ENCODE results near the gene SREBF1. TPM values are rescaled to one million over a fixed set of nuclear protein-coding genes. Genes with fewer than 3 reads are reported as not detected.

Gene SREBF1
- total and polyA plus RNA-seq, 2 experiments from 2014 or later: 19.2 to 36.2 TPM

GRCh38 chr17:17774009-17774881, 62.5 kb downstream of the SREBF1 start:
- no peaks in the 10 kb centered on the region for H3K9me3 ChIP-seq (ENCODE audit: low read depth)
- no peaks in the 10 kb centered on the region for H3K4me1 ChIP-seq (ENCODE audit: insufficient read depth)
- in situ Hi-C loops (cut with MboI): no loop called here
- no peak overlapping the region for H3K4me2 ChIP-seq (ENCODE audit: unreplicated experiment)
- no peaks in the 10 kb centered on the region for H3K9me2 ChIP-seq (ENCODE audit: insufficient read depth)
- no peaks in the 10 kb centered on the region for H3K36me3 ChIP-seq (ENCODE audit: low read depth)
- DNase-seq: peak; percentile 62
- H2AFZ ChIP-seq: no peak overlapping the region
- WGBS, 2 experiments (ENCODE audit: low coverage in 1 of 2, low lambda C conversion rate in 2 of 2, missing lambda C conversion rate in 2 of 2): 59% methylated on average over 18 to 21 of the region's 21 CpGs
- TF ChIP-seq EZH2phosphoT487 (IDR thresholded peaks at IDR 0.05; ENCODE audit: insufficient read depth, low read depth) (no peak), EZH2 (IDR thresholded peaks at IDR 0.05; ENCODE audit: insufficient read depth, poor library complexity, severe bottlenecking) (no peak)
- H3K9ac ChIP-seq: peak overlapping the region; percentile 32; the same call in 1 of the 2 replicates
- H3K27me3 ChIP-seq (replicated peaks; ENCODE audit: insufficient read depth): no peaks in the 10 kb centered on the region
- H4K20me1 ChIP-seq (ENCODE audit: insufficient read depth): no peaks in the 10 kb centered on the region
- no peaks in the 10 kb centered on the region; the same call in 1 of the 2 replicates for H3F3A ChIP-seq (ENCODE audit: insufficient read depth)
- H3K27ac ChIP-seq: peak overlapping the region; percentile 33; the same call in 1 of the 2 replicates
- no peak overlapping the region for H3K4me3 ChIP-seq
- H3K79me2 ChIP-seq (ENCODE audit: insufficient read depth): peaks cover 31% of the 10 kb centered on the region

- no peaks in the 10 kb centered on the region for H3K4me1 ChIP-seq (ENCODE audit: insufficient read depth)
- DNase-seq: no peak
- H3K79me2 ChIP-seq (ENCODE audit: insufficient read depth): peaks cover 52% of the 10 kb centered on the region
- no peaks in the 10 kb centered on the region for H3K9me3 ChIP-seq (ENCODE audit: low read depth)
- no peaks in the 10 kb centered on the region for H3F3A ChIP-seq (ENCODE audit: insufficient read depth)
- no peak overlapping the region for H2AFZ ChIP-seq
- no peaks in the 10 kb centered on the region for H3K9me2 ChIP-seq (ENCODE audit: insufficient read depth)
- no peaks in the 10 kb centered on the region for H4K20me1 ChIP-seq (ENCODE audit: insufficient read depth)
- no peaks in the 10 kb centered on the region for H3K36me3 ChIP-seq (ENCODE audit: low read depth)
- in situ Hi-C loops (cut with MboI): no loop called here
- no peaks in the 10 kb centered on the region for H3K27me3 ChIP-seq (replicated peaks; ENCODE audit: insufficient read depth)
- WGBS, 2 experiments (ENCODE audit: low coverage in 1 of 2, low lambda C conversion rate in 2 of 2, missing lambda C conversion rate in 2 of 2): 73 to 84% methylated on average over 3 of the region's 3 CpGs
- H3K9ac ChIP-seq: no peak overlapping the region
- H3K4me2 ChIP-seq (ENCODE audit: unreplicated experiment): no peak overlapping the region
- TF ChIP-seq EZH2phosphoT487 (IDR thresholded peaks at IDR 0.05; ENCODE audit: insufficient read depth, low read depth) (no peak), EZH2 (IDR thresholded peaks at IDR 0.05; ENCODE audit: insufficient read depth, poor library complexity, severe bottlenecking) (no peak)
- no peak overlapping the region for H3K4me3 ChIP-seq
- no peak overlapping the region for H3K27ac ChIP-seq
Measured at GRCh38 chr17:17772231-17772630, 64.6 kb downstream of the SREBF1 start.

- no peak overlapping the region for H3K27ac ChIP-seq
- no peak overlapping the region for H3K4me3 ChIP-seq
- no peak overlapping the region for H2AFZ ChIP-seq
- no peak overlapping the region for H3K4me2 ChIP-seq (ENCODE audit: unreplicated experiment)
- H3K79me2 ChIP-seq (ENCODE audit: insufficient read depth): peaks cover 56% of the 10 kb centered on the region
- DNase-seq: no peak
- 82 to 84% methylated on average over 9 to 10 of the region's 10 CpGs for WGBS, 2 experiments (ENCODE audit: low coverage in 1 of 2, low lambda C conversion rate in 2 of 2, missing lambda C conversion rate in 2 of 2)
- no peaks in the 10 kb centered on the region for H3K9me2 ChIP-seq (ENCODE audit: insufficient read depth)
- no peaks in the 10 kb centered on the region for H3F3A ChIP-seq (ENCODE audit: insufficient read depth)
- in situ Hi-C loops (cut with MboI): no loop called here
- no peak for TF ChIP-seq EZH2 (IDR thresholded peaks at IDR 0.05; ENCODE audit: insufficient read depth, poor library complexity, severe bottlenecking)
- TF ChIP-seq EZH2phosphoT487 (IDR thresholded peaks at IDR 0.05; ENCODE audit: insufficient read depth, low read depth): no peak
- H3K9ac ChIP-seq: no peak overlapping the region
- no peaks in the 10 kb centered on the region for H4K20me1 ChIP-seq (ENCODE audit: insufficient read depth)
- no peaks in the 10 kb centered on the region for H3K9me3 ChIP-seq (ENCODE audit: low read depth)
- H3K36me3 ChIP-seq (ENCODE audit: low read depth): no peaks in the 10 kb centered on the region
- no peaks in the 10 kb centered on the region for H3K4me1 ChIP-seq (ENCODE audit: insufficient read depth)
- H3K27me3 ChIP-seq (replicated peaks; ENCODE audit: insufficient read depth): no peaks in the 10 kb centered on the region
Measured at GRCh38 chr17:17771498-17772201, 65.1 kb downstream of the SREBF1 start.

GRCh38 chr17:17770632-17771044, 66.1 kb downstream of the SREBF1 start:
- in situ Hi-C loops (cut with MboI): no loop called here
- no peaks in the 10 kb centered on the region for H4K20me1 ChIP-seq (ENCODE audit: insufficient read depth)

More at GRCh38 chr17:17770632-17771044, 66.1 kb downstream of the SREBF1 start:
- H3K9me2 ChIP-seq (ENCODE audit: insufficient read depth): no peaks in the 10 kb centered on the region
- DNase-seq: no peak
- H3K36me3 ChIP-seq (ENCODE audit: low read depth): no peaks in the 10 kb centered on the region
- no peak overlapping the region for H3K4me2 ChIP-seq (ENCODE audit: unreplicated experiment)
- no peak overlapping the region for H3K9ac ChIP-seq
- 83 to 92% methylated on average over 6 to 13 of the region's 13 CpGs for WGBS, 2 experiments (ENCODE audit: low coverage in 1 of 2, low lambda C conversion rate in 2 of 2, missing lambda C conversion rate in 2 of 2)
- TF ChIP-seq EZH2phosphoT487 (IDR thresholded peaks at IDR 0.05; ENCODE audit: insufficient read depth, low read depth) (no peak), EZH2 (IDR thresholded peaks at IDR 0.05; ENCODE audit: insufficient read depth, poor library complexity, severe bottlenecking) (no peak)
- H3K4me3 ChIP-seq: no peak overlapping the region
- H2AFZ ChIP-seq: no peak overlapping the region
- H3K27me3 ChIP-seq (replicated peaks; ENCODE audit: insufficient read depth): no peaks in the 10 kb centered on the region
- H3F3A ChIP-seq (ENCODE audit: insufficient read depth): no peaks in the 10 kb centered on the region
- H3K4me1 ChIP-seq (ENCODE audit: insufficient read depth): no peaks in the 10 kb centered on the region
- no peaks in the 10 kb centered on the region for H3K9me3 ChIP-seq (ENCODE audit: low read depth)
- peaks cover 60% of the 10 kb centered on the region for H3K79me2 ChIP-seq (ENCODE audit: insufficient read depth)
- H3K27ac ChIP-seq: no peak overlapping the region

Measured in GM23248 (cell line).